Activated CD4-positive, alpha-beta memory T cell treated with anti-CD3 and anti-CD28 coated beads, Interleukin-2, amount 10 ng/mL, durations not matched to agents 7 days and 5 days (primary cell): Measurements from ENCODE around the gene PTAFR. TPM values are rescaled to one million over a fixed set of nuclear protein-coding genes. Genes with fewer than 3 reads are reported as not detected.

Experiments
- CTCF ChIA-PET: fragments of 350-600 bp; sonication (Branson Sonifier 250); formaldehyde crosslinking; loops from one replicate; lab custom pipeline; 2021; ENCODE audit warnings: antibody characterized with exemption, inconsistent platforms; lab: Charles Lee
- POLR2A ChIA-PET: fragments of 350-600 bp; sonication (Branson Sonifier 250); formaldehyde crosslinking; loops from one replicate; lab custom pipeline; 2021; ENCODE audit warnings: antibody characterized with exemption; lab: Charles Lee
- DNase-seq: peaks from one replicate; pipeline ENCODE4 v3.0.0-alpha.2; 2020
- H3K27ac Mint-ChIP-seq: one replicate; pipeline ENCODE4 v1.8.0; 2021; ENCODE audit warnings: mild to moderate bottlenecking, mixed read lengths
- H3K27me3 Mint-ChIP-seq: one replicate; pipeline ENCODE4 v1.8.0; 2021; ENCODE audit warnings: mixed read lengths
- H3K36me3 Mint-ChIP-seq: one replicate; pipeline ENCODE4 v1.8.0; 2021; ENCODE audit warnings: low read depth, mixed read lengths
- H3K4me1 Mint-ChIP-seq: one replicate; pipeline ENCODE4 v1.8.0; 2021; ENCODE audit warnings: mixed read lengths
- H3K4me3 Mint-ChIP-seq: one replicate; pipeline ENCODE4 v1.8.0; 2021; ENCODE audit warnings: mild to moderate bottlenecking, mixed read lengths
- H3K9me3 Mint-ChIP-seq: one replicate; pipeline ENCODE4 v1.8.0; 2021; ENCODE audit warnings: mixed read lengths
- total RNA-seq, 2 experiments: library from RNA; stranded (reverse); gene quantifications; one replicate each; pipeline ENCODE4 v1.2.3, GENCODE V29; 2021

PTAFR gene
- total RNA-seq, 2 experiments from 2014 or later = 0.23 to 0.38 TPM

- Mint-ChIP-seq H3K36me3 (no peaks in the 10 kb centered on the region), H3K4me1 (peaks cover 48% of the 10 kb centered on the region), H3K27ac (peak overlapping the region; percentile 12), H3K27me3 (peaks cover 68% of the 10 kb centered on the region), H3K9me3 (no peaks in the 10 kb centered on the region), H3K4me3 (no peak overlapping the region)
- ChIA-PET CTCF (interaction anchor here (0.7 to 1.2 kb wide), 2 partner anchors 62 to 147 kb away, joined by 3 to 5 read pairs; no protein-coding TSS in a partner anchor), POLR2A (interaction anchor here (0.7 to 1.4 kb wide), 4 partner anchors 27 to 217 kb away, joined by 3 to 8 read pairs (median 4); partner anchors contain the start of gene EYA3)
- peak; percentile 62 for DNase-seq
Observed at GRCh38 chr1:28172713-28173150, 3.8 kb downstream of the PTAFR start.

GRCh38 chr1:28171246-28171645, 5.2 kb downstream of the PTAFR start:
- ChIA-PET CTCF (no interaction called here), POLR2A (no interaction called here)
- Mint-ChIP-seq H3K36me3 (no peaks in the 10 kb centered on the region), H3K4me1 (peaks cover 50% of the 10 kb centered on the region), H3K27ac (no peak overlapping the region), H3K9me3 (no peaks in the 10 kb centered on the region), H3K27me3 (peaks cover 64% of the 10 kb centered on the region), H3K4me3 (no peak overlapping the region)
- DNase-seq = no peak

GRCh38 chr1:28170001-28170596, 6.4 kb downstream of the PTAFR start:
- Mint-ChIP-seq H3K36me3 (no peaks in the 10 kb centered on the region), H3K4me3 (no peak overlapping the region), H3K27me3 (peaks cover 60% of the 10 kb centered on the region), H3K27ac (no peak overlapping the region), H3K9me3 (peaks cover 2% of the 10 kb centered on the region), H3K4me1 (peaks cover 50% of the 10 kb centered on the region)
- ChIA-PET POLR2A (interaction anchor here (0.6 to 1.9 kb wide), 15 partner anchors 9 to 273 kb away, joined by 3 to 18 read pairs (median 5); partner anchors contain the start of gene MED18), CTCF (interaction anchor here (0.7 to 2.3 kb wide), 6 partner anchors 30 to 79 kb away, joined by 3 to 8 read pairs (median 3); no protein-coding TSS in a partner anchor)
- no peak for DNase-seq

GRCh38 chr1:28163496-28164161, 12.9 kb downstream of the PTAFR start:
- Mint-ChIP-seq H3K4me1 (peaks cover 8% of the 10 kb centered on the region), H3K36me3 (no peaks in the 10 kb centered on the region), H3K27me3 (peaks cover 60% of the 10 kb centered on the region), H3K9me3 (peaks cover 2% of the 10 kb centered on the region), H3K4me3 (no peak overlapping the region), H3K27ac (no peak overlapping the region)
- ChIA-PET POLR2A (no interaction called here), CTCF (interaction anchor here (1.0 kb wide), 1 partner anchor 72 kb away, joined by 3 read pairs; no protein-coding TSS in a partner anchor)
- no peak for DNase-seq

GRCh38 chr1:28162151-28162550, 14.3 kb downstream of the PTAFR start:
- H3K9me3 Mint-ChIP-seq = peaks cover 2% of the 10 kb centered on the region
- CTCF ChIA-PET = interaction anchor here (0.7 to 1.9 kb wide), 2 partner anchors 71 to 143 kb away, joined by 4 to 6 read pairs; no protein-coding TSS in a partner anchor
- POLR2A ChIA-PET = interaction anchor here (1.8 kb wide), 1 partner anchor 8 kb away, joined by 5 read pairs; no protein-coding TSS in a partner anchor

GRCh38 chr1:28161751-28162150, 14.7 kb downstream of the PTAFR start:
- Mint-ChIP-seq H3K4me3 (no peak overlapping the region), H3K27me3 (peaks cover 57% of the 10 kb centered on the region), H3K9me3 (peaks cover 2% of the 10 kb centered on the region), H3K36me3 (no peaks in the 10 kb centered on the region), H3K27ac (no peak overlapping the region), H3K4me1 (no peaks in the 10 kb centered on the region)
- DNase-seq = no peak
- ChIA-PET POLR2A (interaction anchor here (1.8 kb wide), 1 partner anchor 8 kb away, joined by 5 read pairs; no protein-coding TSS in a partner anchor), CTCF (interaction anchor here (1.9 kb wide), 1 partner anchor 70 kb away, joined by 4 read pairs; no protein-coding TSS in a partner anchor)

More at GRCh38 chr1:28162151-28162550, 14.3 kb downstream of the PTAFR start:
- Mint-ChIP-seq H3K27me3 (peaks cover 59% of the 10 kb centered on the region), H3K27ac (no peak overlapping the region), H3K36me3 (no peaks in the 10 kb centered on the region), H3K4me1 (peaks cover 2% of the 10 kb centered on the region), H3K4me3 (no peak overlapping the region)
- no peak for DNase-seq

GRCh38 chr1:28160782-28161266, 15.7 kb downstream of the PTAFR start:
- no peak overlapping the region for H3K27ac Mint-ChIP-seq
- no peaks in the 10 kb centered on the region for H3K4me1 Mint-ChIP-seq
- no peak for DNase-seq
- ChIA-PET CTCF (interaction anchor here (0.6 to 1.9 kb wide), 3 partner anchors 17 to 110 kb away, joined by 3 to 4 read pairs (median 3); no protein-coding TSS in a partner anchor), POLR2A (interaction anchor here (0.7 to 1.8 kb wide), 4 partner anchors 9 to 630 kb away, joined by 3 to 5 read pairs (median 4); partner anchors contain the start of gene EYA3)
- H3K27me3 Mint-ChIP-seq = peaks cover 55% of the 10 kb centered on the region
- no peak overlapping the region for H3K4me3 Mint-ChIP-seq
- peaks cover under 1% of the 10 kb centered on the region for H3K9me3 Mint-ChIP-seq
- no peaks in the 10 kb centered on the region for H3K36me3 Mint-ChIP-seq

GRCh38 chr1:28159680-28160079, 16.8 kb downstream of the PTAFR start:
- DNase-seq = no peak
- H3K9me3 Mint-ChIP-seq = no peaks in the 10 kb centered on the region
- H3K36me3 Mint-ChIP-seq = no peaks in the 10 kb centered on the region
- no peak overlapping the region for H3K4me3 Mint-ChIP-seq
- H3K27ac Mint-ChIP-seq = no peak overlapping the region
- ChIA-PET CTCF (no interaction called here), POLR2A (no interaction called here)
- H3K4me1 Mint-ChIP-seq = no peaks in the 10 kb centered on the region
- peaks cover 56% of the 10 kb centered on the region for H3K27me3 Mint-ChIP-seq

GRCh38 chr1:28159243-28159642, 17.2 kb downstream of the PTAFR start:
- Mint-ChIP-seq H3K4me1 (no peaks in the 10 kb centered on the region), H3K36me3 (no peaks in the 10 kb centered on the region), H3K27ac (no peak overlapping the region), H3K27me3 (peaks cover 56% of the 10 kb centered on the region), H3K4me3 (no peak overlapping the region), H3K9me3 (no peaks in the 10 kb centered on the region)
- CTCF ChIA-PET = no interaction called here
- POLR2A ChIA-PET = no interaction called here
- no peak for DNase-seq

GRCh38 chr1:28157894-28158293, 18.6 kb downstream of the PTAFR start:
- H3K9me3 Mint-ChIP-seq = no peaks in the 10 kb centered on the region
- peaks cover 51% of the 10 kb centered on the region for H3K27me3 Mint-ChIP-seq
- ChIA-PET POLR2A (no interaction called here), CTCF (no interaction called here)
- H3K4me3 Mint-ChIP-seq = no peak overlapping the region
- no peaks in the 10 kb centered on the region for H3K36me3 Mint-ChIP-seq
- H3K27ac Mint-ChIP-seq = no peak overlapping the region
- no peak for DNase-seq
- peaks cover 2% of the 10 kb centered on the region for H3K4me1 Mint-ChIP-seq

- Mint-ChIP-seq H3K4me3 (no peak overlapping the region), H3K9me3 (no peaks in the 10 kb centered on the region), H3K36me3 (no peaks in the 10 kb centered on the region), H3K27me3 (peaks cover 45% of the 10 kb centered on the region), H3K4me1 (peaks cover 2% of the 10 kb centered on the region), H3K27ac (no peak overlapping the region)
- ChIA-PET POLR2A (no interaction called here), CTCF (no interaction called here)
- DNase-seq = no peak
Observed at GRCh38 chr1:28156821-28157220, 19.7 kb downstream of the PTAFR start.

- ChIA-PET CTCF (no interaction called here), POLR2A (no interaction called here)
- Mint-ChIP-seq H3K27ac (no peak overlapping the region), H3K4me1 (peaks cover 2% of the 10 kb centered on the region), H3K4me3 (no peak overlapping the region), H3K36me3 (no peaks in the 10 kb centered on the region), H3K27me3 (peaks cover 40% of the 10 kb centered on the region), H3K9me3 (no peaks in the 10 kb centered on the region)
- DNase-seq = no peak
Observed at GRCh38 chr1:28155628-28156027, 20.9 kb downstream of the PTAFR start.

GRCh38 chr1:28154078-28154594, 22.4 kb downstream of the PTAFR start:
- Mint-ChIP-seq H3K36me3 (no peaks in the 10 kb centered on the region), H3K27me3 (peaks cover 50% of the 10 kb centered on the region), H3K4me3 (no peak overlapping the region), H3K9me3 (no peaks in the 10 kb centered on the region), H3K27ac (no peak overlapping the region), H3K4me1 (peaks cover 2% of the 10 kb centered on the region)
- POLR2A ChIA-PET = no interaction called here
- no peak for DNase-seq
- CTCF ChIA-PET = no interaction called here
